Choroid plexus epithelial cell (primary cell): Measurements from ENCODE around the gene NIT1.

ENCODE experiments used
- DNase-seq: peaks from one replicate; pipeline ENCODE4 v3.0.0-alpha.2; 2010; ENCODE audit warnings: low read depth
- H3K4me3 ChIP-seq: 2 replicates; pipeline ENCODE4 v1.5.1; 2011; ENCODE audit warnings: low read depth, mild to moderate bottlenecking, control low read depth, low read length, moderate library complexity
- TF ChIP-seq, protein P1 (sequence below): conservative IDR thresholded peaks from 2 replicates; pipeline ENCODE4 v1.5.1; 2011; ENCODE audit warnings: low read depth, mild to moderate bottlenecking, control low read depth, inconsistent platforms, low read length, moderate library complexity

NIT1 gene

DNA sequence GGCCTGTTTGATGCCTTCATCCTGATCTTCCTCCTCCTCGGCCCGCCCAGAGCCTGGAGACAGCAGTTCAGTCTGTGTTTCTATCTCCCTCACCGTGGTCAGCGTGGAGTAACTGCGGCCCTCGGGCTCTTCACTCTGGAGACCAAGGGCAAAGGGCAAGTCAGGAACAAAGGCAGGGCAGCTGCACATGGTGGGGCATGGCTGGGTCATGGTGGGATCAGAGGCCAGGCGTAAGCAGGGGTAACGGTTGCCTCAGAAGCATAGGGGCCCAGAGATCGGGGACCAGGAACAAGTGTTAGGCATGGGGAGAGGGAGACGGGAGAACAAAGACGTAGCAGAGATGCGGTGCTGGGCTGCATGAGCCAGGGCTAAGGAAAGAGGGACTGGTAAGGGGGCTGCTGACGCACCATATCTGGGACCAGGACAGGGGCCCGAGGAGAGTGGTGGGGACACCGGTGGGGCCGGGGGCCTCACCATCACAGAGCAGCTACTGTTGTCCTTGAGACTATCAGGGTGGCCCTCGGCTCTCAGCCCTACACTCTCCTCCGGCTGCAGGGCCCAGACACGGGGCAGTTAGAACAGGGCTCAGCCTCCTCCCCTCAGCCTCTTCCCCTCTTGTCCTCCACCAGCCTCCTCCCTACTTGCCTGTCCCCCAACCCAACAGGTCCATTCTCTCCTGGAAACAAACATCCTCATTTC lies 45.0 kb upstream of the NIT1 start:
- H3K4me3 ChIP-seq = no peak overlapping the region
- TF ChIP-seq, protein P1, sequence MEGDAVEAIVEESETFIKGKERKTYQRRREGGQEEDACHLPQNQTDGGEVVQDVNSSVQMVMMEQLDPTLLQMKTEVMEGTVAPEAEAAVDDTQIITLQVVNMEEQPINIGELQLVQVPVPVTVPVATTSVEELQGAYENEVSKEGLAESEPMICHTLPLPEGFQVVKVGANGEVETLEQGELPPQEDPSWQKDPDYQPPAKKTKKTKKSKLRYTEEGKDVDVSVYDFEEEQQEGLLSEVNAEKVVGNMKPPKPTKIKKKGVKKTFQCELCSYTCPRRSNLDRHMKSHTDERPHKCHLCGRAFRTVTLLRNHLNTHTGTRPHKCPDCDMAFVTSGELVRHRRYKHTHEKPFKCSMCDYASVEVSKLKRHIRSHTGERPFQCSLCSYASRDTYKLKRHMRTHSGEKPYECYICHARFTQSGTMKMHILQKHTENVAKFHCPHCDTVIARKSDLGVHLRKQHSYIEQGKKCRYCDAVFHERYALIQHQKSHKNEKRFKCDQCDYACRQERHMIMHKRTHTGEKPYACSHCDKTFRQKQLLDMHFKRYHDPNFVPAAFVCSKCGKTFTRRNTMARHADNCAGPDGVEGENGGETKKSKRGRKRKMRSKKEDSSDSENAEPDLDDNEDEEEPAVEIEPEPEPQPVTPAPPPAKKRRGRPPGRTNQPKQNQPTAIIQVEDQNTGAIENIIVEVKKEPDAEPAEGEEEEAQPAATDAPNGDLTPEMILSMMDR = no peak
- DNase-seq = no peak

DNA sequence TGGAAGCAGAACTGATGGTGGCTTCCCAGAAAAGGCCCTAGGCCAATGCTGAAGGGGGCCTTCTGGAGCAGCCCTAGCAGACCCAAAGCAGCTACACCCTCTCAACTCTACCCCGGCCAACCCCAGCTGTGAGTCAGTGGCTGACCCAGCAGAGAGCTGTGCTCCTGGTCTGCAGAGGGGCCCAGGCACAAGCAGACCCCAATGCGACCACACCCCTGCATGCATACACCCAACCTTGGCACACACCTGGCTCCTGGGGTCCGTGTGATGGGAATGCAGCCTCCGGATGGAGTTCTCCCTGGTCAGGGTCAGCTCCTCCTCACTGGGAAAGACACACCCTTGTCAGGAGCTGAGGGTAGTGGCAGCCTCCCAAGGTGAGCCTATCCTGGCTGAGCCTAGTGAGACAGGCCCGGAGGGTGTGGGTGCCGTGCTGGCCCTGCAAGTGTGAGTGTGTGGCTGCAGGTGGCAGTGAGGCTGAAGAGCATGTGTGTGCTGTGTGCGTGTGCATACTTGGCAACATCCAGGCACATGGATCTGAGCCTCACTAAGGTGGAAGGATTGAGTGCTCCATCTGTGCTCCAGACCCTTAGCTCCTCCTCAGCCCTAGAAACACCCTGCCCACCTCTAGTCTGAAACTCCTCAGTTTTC lies 44.3 kb upstream of the NIT1 start:
- TF ChIP-seq, protein P1 = no peak

DNA sequence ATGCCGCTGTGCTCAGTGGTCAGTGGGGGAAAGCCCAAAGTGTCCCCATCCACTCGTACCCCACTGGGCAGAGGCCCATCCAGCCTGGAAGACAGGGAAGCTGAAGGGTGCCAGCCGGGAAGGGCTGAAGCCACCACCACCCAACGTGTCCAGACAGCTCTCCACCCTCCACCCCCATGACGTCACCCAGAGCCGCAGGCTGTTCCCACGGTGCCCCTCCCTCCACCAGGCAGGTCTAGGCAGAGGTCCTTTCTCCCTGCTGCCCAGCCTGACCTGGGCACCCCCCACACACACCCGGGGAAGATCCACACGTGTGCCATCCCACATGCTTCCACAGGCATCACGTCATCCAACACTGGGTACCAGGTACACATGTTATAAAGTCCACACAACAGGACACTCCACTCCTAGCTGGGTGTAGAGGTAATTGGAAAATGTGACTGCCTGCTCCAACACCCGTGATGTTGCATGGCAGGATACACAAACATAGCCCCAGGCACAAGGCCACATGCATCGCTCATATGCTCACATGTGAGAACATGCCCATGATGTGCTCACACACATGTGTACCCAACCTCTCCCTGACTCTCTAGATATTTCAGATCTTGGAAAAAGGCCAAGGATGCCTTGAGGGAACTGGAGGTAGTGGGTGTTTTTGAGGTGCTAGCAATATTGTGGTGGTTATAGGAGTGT lies 43.1 kb upstream of the NIT1 start:
- DNase-seq = no peak
- TF ChIP-seq, protein P1 = no peak
- H3K4me3 ChIP-seq = no peak overlapping the region

More for the DNA sequence above, 44.3 kb upstream of the NIT1 start:
- no peak for DNase-seq
- H3K4me3 ChIP-seq = no peak overlapping the region

GRCh38 chr1:161076410-161076809 lies 41.5 kb upstream of the NIT1 start:
- TF ChIP-seq, protein P1 = no peak
- DNase-seq = no peak
- no peak overlapping the region for H3K4me3 ChIP-seq

DNA sequence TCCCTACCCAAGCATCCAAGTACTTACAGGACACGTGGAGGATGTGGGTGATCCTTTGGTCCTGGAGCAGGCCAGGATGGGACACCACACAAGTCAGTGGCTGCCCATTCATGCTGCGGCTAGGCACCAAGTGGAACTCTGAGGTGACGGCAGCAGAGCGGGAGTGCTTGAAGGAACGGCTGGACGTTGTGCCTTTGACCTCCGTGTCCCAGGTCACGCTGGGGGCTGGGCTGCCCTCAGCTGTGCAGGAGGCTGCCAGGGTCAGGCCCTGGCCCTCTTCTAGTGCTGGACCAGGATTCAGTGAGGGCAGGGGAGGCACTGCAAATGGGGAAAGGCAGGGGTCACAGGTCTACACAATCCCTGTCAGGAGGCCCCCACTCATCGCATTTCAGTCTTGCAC lies 40.5 kb upstream of the NIT1 start:
- TF ChIP-seq, protein P1 = no peak
- H3K4me3 ChIP-seq = no peak overlapping the region
- DNase-seq = no peak

DNA sequence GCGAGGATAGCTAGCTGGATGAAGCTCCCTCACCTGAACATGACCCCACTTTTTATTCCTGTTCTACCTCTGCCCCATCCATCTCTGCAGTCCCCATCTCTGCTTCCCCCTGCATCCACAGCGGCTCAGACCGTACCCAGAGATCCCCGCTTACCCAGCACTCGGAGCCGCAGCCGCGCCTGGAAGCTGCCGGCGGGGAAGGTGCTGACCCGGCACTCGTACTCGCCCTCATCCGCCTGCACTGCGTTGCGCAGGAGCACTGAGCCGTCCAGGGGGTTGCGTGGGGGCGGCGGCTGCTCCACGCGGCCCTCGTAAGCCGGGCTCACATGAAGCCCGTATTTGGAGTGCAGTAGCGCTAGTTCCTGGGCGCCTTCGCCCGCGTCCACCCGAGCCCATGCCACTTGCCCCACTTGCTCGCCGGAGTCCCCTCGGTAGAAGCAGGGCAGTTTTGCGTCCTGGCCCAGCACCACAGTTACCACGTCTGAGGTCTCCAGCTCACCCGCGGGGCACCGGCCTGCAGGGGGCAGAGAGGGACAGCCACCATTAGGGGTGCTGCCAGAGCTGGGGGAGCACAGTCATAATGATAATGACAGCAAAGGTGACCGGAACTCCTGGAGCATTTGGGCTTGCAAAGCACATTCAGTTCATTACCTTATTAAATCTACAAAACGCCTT lies 38.3 kb upstream of the NIT1 start:
- no peak for DNase-seq
- TF ChIP-seq, protein P1 = no peak
- no peak overlapping the region for H3K4me3 ChIP-seq
